Omental fat pad (tissue), 4 donors: ENCODE results near the gene SDCBP2. TPM values are rescaled to one million over a fixed set of nuclear protein-coding genes. Genes with fewer than 3 reads are reported as not detected.

Experiments
- ATAC-seq: fragments of 150-250 bp; one replicate; pipeline ENCODE4 v1.9.1; 2016; ENCODE audit warnings: mild to moderate bottlenecking, moderate library complexity; ENCODE audit not compliant: low FRiP score
- DNase-seq: peaks from one replicate; pipeline ENCODE4 v3.0.0-alpha.2; 2019; ENCODE audit warnings: low spot score
- CTCF ChIP-seq, 3 donors: fragments of 450-650 bp; IDR thresholded peaks; one replicate each; pipeline ENCODE4 v1.5.1; 2016 to 2017; ENCODE audit warnings: antibody characterized with exemption in 3 of 3, mild to moderate bottlenecking in 3 of 3, moderate library complexity in 2 of 3
- total RNA-seq, 4 donors: library from RNA; depleted of rRNA; stranded (reverse); fragments of >200 nt; gene quantifications; one replicate each; pipeline ENCODE4 v1.1.0, GENCODE V29; 2016

Gene SDCBP2
- total RNA-seq, 4 donors from 2014 or later = 7.7 to 18.0 (median 9.8) TPM

GRCh38 chr20:1375515-1375914 lies 46.6 kb upstream of the SDCBP2 start:
- ATAC-seq (no peak), DNase-seq (no peak)
- TF ChIP-seq CTCF (IDR thresholded peaks at IDR 0.05) = no peak

- no peak for ATAC-seq
- no peak for TF ChIP-seq CTCF (IDR thresholded peaks at IDR 0.05)
- no peak for DNase-seq
Observed at GRCh38 chr20:1374246-1374645, 45.3 kb upstream of the SDCBP2 start.

GRCh38 chr20:1373614-1374013 lies 44.7 kb upstream of the SDCBP2 start:
- TF ChIP-seq CTCF (IDR thresholded peaks at IDR 0.05) = no peak
- ATAC-seq = no peak
- DNase-seq = no peak

GRCh38 chr20:1373036-1373435 lies 44.1 kb upstream of the SDCBP2 start:
- no peak for ATAC-seq
- TF ChIP-seq CTCF (IDR thresholded peaks at IDR 0.05) = no peak

GRCh38 chr20:1371830-1372539 lies 43.0 kb upstream of the SDCBP2 start:
- ATAC-seq (no peak), DNase-seq (no peak)

More at GRCh38 chr20:1373036-1373435, 44.1 kb upstream of the SDCBP2 start:
- no peak for DNase-seq

GRCh38 chr20:1371202-1371782 lies 42.4 kb upstream of the SDCBP2 start:
- TF ChIP-seq CTCF (IDR thresholded peaks at IDR 0.05) = no peak
- DNase-seq = no peak
- ATAC-seq = no peak

More at GRCh38 chr20:1371830-1372539, 43.0 kb upstream of the SDCBP2 start:
- no peak for TF ChIP-seq CTCF (IDR thresholded peaks at IDR 0.05)
